DOHH2 (cell line): ENCODE measurements around the gene DAD1.

Source experiments
- CTCF ChIP-seq: fragments of 200-600 bp; sonication (generic); IDR thresholded peaks from one replicate; pipeline ENCODE4 v1.5.1; 2014; ENCODE audit warnings: antibody characterized with exemption, mild to moderate bottlenecking, low read depth, low read length; ENCODE audit not compliant: poor library complexity, severe bottlenecking
- EZH2phosphoT487 ChIP-seq: fragments of 200-600 bp; sonication (generic); IDR thresholded peaks from 2 replicates; pipeline ENCODE4 v1.6.1; 2017; ENCODE audit warnings: borderline replicate concordance, mild to moderate bottlenecking, antibody characterized with exemption, low read length, moderate library complexity, mixed read lengths

DNA sequence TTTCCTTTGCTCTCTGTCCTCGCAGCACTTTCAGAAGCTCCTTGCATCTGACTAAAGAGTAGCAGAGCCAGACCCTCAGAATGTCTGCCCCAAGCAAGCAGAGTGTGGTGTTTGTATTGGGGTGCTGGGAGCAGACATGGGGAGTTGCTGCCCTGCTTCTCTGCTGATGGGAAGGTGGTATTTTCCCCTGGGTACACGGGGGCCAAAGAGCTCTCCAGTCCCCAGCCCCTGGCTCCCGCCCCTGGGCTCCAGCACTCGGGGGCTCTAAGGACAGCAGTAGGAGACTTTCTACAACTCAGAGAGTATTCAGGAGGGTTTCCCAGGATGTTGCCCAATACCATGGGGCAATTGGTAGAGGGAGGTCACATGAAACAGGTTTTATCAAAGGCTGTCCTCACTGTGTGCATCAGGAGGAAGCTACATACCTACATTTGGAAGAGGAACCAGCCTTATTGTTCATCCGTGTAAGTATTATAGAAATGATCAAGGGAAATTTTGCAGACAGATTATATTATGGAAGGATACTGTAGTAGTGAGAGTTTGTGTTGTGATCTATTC lies 50.3 kb downstream of the DAD1 start:
- TF ChIP-seq EZH2phosphoT487 (no peak), CTCF (no peak)
